Mucosa of stomach (tissue), 1 donor: ENCODE data around the gene MDFIC2.
"Not testable (repeated sequence)": the region's sequence is repeated elsewhere in the genome, so short reads cannot be mapped to it uniquely, and the experiment has no call there.

ENCODE experiments used
- H3K27me3 ChIP-seq: one replicate; pipeline ENCODE4 v1.7.0; 2013; ENCODE audit warnings: mild to moderate bottlenecking, low read length; ENCODE audit not compliant: control insufficient read depth, insufficient read depth
- H3K36me3 ChIP-seq: one replicate; pipeline ENCODE4 v1.7.0; 2013; ENCODE audit warnings: low read length; ENCODE audit not compliant: control insufficient read depth, insufficient read depth
- H3K4me1 ChIP-seq: one replicate; pipeline ENCODE4 v1.7.0; 2013; ENCODE audit warnings: mild to moderate bottlenecking, low read length; ENCODE audit not compliant: control insufficient read depth, insufficient read depth
- H3K4me3 ChIP-seq: one replicate; pipeline ENCODE4 v1.7.0; 2013; ENCODE audit warnings: low read length
- H3K9ac ChIP-seq: one replicate; pipeline ENCODE4 v1.7.0; 2013; ENCODE audit warnings: mild to moderate bottlenecking, low read length, moderate library complexity
- H3K9me3 ChIP-seq: one replicate; pipeline ENCODE4 v1.7.0; 2013; ENCODE audit warnings: mild to moderate bottlenecking, low read length, moderate library complexity; ENCODE audit not compliant: control insufficient read depth
- donor health status: Pancreatic carcinoma.

MDFIC2 gene

DNA sequence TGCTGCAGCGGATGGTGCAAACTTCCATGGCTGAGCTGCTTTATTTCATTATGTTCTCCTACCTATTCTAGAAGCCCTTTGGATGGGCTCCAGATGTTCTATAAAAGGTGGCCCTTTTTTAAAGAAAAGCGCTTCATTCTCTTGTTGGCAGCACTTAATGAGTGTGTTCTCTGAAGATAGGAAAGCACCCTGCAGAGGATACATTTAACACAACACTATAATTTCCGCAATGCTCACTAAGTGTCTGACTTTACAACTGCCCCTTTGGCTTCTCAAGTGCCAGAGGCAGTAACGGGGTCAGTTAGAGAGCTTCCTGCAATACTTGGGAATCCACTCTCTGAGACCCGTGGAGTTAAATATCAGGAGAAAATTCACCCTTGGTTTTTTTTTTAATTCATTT lies 88.1 kb downstream of the MDFIC2 start:
- H3K4me3 ChIP-seq = no peak overlapping the region
- no peak overlapping the region for H3K9ac ChIP-seq
- H3K9me3 ChIP-seq = no peaks in the 10 kb centered on the region
- H3K4me1 ChIP-seq = no peaks in the 10 kb centered on the region
- no peaks in the 10 kb centered on the region for H3K27me3 ChIP-seq
- no peaks in the 10 kb centered on the region for H3K36me3 ChIP-seq

DNA sequence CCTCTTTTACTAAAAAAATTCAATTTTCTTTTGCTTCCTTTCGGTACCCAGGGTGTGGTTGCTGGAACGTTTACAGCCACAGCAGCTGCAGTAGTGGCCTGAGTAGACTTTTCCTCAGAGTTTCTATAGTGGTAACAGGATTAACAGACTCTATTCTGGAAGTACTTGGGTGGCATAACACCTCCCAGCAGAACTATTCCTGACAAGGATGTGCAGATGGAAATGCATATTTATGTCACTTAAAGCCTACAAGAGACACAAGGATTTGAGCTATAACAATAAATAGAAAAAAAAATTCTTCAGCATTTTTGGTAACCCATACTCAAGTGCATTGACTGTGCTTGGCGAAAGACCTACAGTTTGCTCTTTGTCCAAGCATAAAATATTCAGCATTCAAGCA lies 94.0 kb downstream of the MDFIC2 start:
- Histone ChIP-seq H3K36me3 (no peaks in the 10 kb centered on the region), H3K4me1 (no peaks in the 10 kb centered on the region), H3K9ac (no peak overlapping the region), H3K4me3 (no peak overlapping the region), H3K9me3 (no peaks in the 10 kb centered on the region), H3K27me3 (no peaks in the 10 kb centered on the region)

DNA sequence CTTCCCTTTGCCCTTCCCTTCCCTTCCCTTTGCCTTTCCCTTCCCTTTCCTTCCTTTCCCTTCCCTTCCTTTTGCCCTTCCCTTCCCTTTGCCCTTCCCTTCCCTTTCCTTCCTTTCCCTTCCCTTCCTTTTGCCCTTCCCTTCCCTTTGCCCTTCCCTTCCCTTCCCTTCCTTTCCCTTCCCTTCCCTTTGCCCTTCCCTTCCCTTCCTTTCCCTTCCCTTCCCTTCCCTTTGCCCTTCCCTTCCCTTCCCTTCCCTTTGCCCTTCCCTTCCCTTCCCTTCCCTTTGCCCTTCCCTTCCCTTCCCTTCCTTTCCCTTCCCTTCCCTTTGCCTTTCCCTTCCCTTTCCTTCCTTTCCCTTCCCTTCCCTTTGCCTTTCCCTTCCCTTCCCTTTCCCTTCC lies 101.2 kb downstream of the MDFIC2 start:
- not testable (repeated sequence) for H3K4me3 ChIP-seq, H3K36me3 ChIP-seq, H3K9ac ChIP-seq, H3K4me1 ChIP-seq, H3K9me3 ChIP-seq, H3K27me3 ChIP-seq

DNA sequence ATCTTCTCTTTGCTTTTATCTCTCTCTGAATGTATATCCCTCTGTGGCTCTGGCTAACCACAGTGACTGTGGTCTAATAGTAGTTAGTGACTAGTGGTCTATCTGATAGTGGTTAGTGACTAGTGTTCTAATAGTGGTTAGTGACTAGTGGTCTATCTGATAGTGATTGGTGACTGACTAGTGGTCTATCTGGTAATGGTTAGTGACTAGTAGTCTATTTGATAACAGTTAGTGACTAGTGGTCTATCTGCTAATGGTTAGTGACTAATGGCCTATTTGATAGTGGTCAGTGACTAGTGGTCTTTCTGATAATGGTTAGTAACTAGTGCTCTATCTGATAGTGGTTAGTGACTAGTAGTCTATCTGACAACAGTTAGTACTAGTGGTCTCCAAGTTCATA lies 110.5 kb downstream of the MDFIC2 start:
- no peaks in the 10 kb centered on the region for H3K4me1 ChIP-seq
- H3K9ac ChIP-seq = no peak overlapping the region
- H3K36me3 ChIP-seq = no peaks in the 10 kb centered on the region
- no peaks in the 10 kb centered on the region for H3K27me3 ChIP-seq
- H3K9me3 ChIP-seq = no peaks in the 10 kb centered on the region
- no peak overlapping the region for H3K4me3 ChIP-seq

DNA sequence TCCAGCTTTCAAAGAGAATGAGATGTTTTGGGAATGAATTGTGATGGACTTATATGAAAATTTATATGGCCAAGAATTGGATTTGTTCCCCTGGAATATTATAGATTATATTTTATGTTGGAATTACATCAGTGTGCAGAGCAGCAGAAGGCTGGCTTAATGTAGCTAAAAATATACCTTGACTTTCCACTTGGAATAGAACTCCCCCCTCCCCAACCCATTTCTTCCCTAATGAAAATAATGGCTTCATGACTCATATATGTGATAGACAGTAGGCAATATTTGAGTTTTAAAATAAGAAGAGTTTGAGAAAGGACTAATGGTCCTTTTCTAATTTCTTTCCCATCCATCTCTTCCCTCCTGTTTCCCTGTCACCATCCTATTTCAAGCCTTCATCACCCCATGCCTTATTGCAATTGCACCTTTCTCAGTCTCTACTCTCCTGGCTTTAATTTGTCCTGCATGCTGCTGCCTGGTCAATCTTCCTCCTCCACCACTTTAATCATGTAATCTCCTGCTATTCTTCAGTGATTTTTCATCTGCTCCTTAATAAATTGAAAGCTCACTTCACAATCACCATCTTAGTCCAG lies 122.5 kb downstream of the MDFIC2 start:
- Histone ChIP-seq H3K27me3 (no peaks in the 10 kb centered on the region), H3K9ac (no peak overlapping the region), H3K4me3 (no peak overlapping the region), H3K4me1 (no peaks in the 10 kb centered on the region), H3K9me3 (no peaks in the 10 kb centered on the region), H3K36me3 (no peaks in the 10 kb centered on the region)

DNA sequence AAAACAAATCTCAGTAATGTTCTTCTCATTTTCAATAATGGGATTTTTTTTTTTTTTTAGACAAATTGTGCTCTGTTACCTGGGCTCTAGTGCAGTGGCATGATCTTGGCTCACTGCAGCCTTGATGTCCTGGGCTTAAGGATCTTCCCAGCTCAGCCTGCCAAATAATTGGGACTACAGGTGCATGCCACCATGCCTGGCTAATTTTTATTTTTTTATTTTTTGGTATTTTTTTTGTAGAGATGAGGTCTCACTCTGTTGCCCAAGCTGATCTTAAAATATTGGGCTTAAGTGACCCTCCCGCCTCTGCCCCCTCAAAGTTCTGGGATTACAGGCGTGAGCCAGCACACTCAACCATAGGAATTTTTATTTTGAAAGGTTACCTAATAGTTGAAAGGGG lies 126.2 kb downstream of the MDFIC2 start:
- Histone ChIP-seq H3K4me3 (no peak overlapping the region), H3K4me1 (no peaks in the 10 kb centered on the region), H3K9ac (no peak overlapping the region), H3K36me3 (no peaks in the 10 kb centered on the region), H3K27me3 (no peaks in the 10 kb centered on the region), H3K9me3 (no peaks in the 10 kb centered on the region)

DNA sequence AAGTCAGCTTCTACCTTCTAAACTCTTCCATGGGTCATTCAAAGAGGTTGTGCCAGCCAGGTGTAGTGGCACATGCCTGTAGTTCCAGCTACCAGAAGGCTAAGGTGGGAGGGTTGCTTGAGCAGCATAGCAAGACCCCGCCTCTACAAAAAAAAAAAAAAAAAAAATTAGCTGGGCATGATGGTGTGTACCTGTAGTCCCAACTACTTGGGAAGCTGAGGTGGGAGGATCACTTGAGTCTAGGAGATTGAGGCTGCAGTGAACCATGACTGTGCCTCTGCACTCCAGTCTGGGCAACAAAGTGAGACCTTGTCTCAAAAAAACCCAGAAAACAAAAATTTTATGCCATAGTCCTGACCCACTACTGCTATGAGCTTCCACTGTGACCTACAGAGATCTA lies 126.8 kb downstream of the MDFIC2 start:
- H3K4me3 ChIP-seq = no peak overlapping the region
- H3K4me1 ChIP-seq = no peaks in the 10 kb centered on the region
- no peaks in the 10 kb centered on the region for H3K27me3 ChIP-seq
- no peak overlapping the region for H3K9ac ChIP-seq
- no peaks in the 10 kb centered on the region for H3K9me3 ChIP-seq
- no peaks in the 10 kb centered on the region for H3K36me3 ChIP-seq

DNA sequence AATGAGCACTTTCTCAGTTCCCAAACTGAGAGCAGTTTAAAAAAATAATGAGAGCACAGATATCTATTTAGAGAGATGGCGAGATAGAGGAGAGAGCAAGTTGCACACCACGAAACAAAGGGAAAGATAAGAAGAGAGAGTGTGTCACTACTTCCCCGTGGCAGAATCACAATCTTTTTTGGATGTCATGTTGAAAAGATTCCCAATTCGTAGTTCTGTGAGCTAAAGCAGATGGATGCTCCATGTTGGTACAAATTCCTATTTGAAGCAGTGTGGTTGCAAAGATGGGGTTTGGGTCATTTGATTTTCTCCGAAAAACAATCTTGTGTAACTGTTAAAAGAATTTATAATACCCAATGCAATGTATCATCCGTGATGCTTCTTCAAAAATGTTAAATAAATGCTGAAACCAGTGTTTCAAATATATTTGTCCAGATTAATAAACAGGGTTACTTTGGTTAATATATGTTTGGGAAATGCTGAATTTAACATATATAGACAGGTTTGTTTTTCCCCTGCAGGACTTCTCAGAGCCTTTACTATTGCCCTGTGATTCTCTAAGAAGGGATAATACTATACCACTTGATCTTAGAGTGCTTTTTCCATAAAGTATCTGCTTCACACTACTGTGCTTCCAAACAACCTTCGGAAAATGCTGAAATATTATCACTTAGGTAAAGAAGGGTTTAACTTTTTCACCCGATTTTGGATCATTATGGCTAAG lies 128.5 kb downstream of the MDFIC2 start:
- Histone ChIP-seq H3K27me3 (no peaks in the 10 kb centered on the region), H3K4me1 (no peaks in the 10 kb centered on the region), H3K9ac (no peak overlapping the region), H3K9me3 (no peaks in the 10 kb centered on the region), H3K4me3 (no peak overlapping the region), H3K36me3 (no peaks in the 10 kb centered on the region)

DNA sequence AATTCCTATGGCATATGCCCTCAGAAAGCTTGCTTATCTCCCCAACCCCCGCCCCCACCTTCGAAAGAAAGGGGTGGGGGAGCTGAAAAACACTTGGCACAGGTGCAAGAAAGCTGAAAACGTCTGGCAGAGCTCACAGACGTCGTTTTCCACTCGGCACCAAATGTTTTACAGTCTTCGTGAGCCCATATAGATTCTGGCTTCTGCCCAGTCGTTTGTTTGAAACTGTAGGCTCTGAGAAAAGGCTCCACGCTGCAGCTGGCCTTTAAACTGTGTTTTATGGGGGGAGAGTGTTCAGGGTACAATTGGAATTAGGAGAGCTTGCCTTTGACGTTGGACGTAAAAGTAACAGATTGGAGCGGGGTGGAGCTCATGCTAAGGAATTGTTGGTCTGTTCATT lies 130.3 kb downstream of the MDFIC2 start:
- H3K9ac ChIP-seq = no peak overlapping the region

DNA sequence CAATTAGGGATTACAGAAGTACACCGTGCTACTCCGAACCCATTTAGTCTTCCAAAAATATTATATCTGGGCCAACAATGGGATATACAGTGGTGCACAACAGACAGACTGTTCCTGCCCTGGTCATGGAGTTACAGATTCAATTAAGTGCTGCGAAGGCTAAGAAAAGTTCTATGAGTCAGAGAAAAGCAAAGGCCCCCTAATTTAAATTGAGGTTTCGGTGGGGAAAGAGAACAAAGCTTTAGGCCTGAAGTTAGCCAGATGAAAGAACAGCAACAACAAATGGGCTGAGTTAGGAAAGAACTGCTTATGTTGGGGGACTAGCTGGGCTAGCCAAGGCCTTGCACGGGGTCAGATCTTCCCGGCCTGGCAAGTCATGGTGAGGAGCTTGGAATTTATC lies 131.8 kb downstream of the MDFIC2 start:
- Histone ChIP-seq H3K4me3 (no peak overlapping the region), H3K27me3 (no peaks in the 10 kb centered on the region), H3K9me3 (no peaks in the 10 kb centered on the region), H3K36me3 (no peaks in the 10 kb centered on the region), H3K9ac (no peak overlapping the region), H3K4me1 (no peaks in the 10 kb centered on the region)

More for the DNA sequence above, 130.3 kb downstream of the MDFIC2 start:
- H3K4me3 ChIP-seq = no peak overlapping the region
- no peaks in the 10 kb centered on the region for H3K4me1 ChIP-seq
- H3K36me3 ChIP-seq = no peaks in the 10 kb centered on the region
- no peaks in the 10 kb centered on the region for H3K9me3 ChIP-seq
- H3K27me3 ChIP-seq = no peaks in the 10 kb centered on the region

DNA sequence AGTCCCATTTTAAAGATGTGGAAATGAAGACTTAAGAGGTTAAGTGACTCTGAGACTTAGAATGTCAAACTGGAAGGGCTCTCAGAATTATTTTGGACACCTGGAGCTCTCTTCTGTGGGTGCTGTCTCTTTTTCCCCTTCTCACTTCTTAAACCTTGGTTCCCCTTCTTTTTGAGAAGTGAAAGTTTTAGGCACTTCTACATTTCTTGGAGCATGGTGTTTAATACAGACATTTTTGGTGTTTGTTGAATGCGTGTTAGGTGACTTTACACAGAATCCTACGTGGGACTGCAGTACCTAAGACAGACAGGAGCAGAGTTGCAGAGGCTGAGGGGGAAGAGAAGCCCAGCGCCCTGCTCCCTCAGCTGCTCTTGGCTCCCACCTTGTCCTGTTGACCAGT lies 133.3 kb downstream of the MDFIC2 start:
- Histone ChIP-seq H3K4me1 (no peaks in the 10 kb centered on the region), H3K9me3 (no peaks in the 10 kb centered on the region)

DNA sequence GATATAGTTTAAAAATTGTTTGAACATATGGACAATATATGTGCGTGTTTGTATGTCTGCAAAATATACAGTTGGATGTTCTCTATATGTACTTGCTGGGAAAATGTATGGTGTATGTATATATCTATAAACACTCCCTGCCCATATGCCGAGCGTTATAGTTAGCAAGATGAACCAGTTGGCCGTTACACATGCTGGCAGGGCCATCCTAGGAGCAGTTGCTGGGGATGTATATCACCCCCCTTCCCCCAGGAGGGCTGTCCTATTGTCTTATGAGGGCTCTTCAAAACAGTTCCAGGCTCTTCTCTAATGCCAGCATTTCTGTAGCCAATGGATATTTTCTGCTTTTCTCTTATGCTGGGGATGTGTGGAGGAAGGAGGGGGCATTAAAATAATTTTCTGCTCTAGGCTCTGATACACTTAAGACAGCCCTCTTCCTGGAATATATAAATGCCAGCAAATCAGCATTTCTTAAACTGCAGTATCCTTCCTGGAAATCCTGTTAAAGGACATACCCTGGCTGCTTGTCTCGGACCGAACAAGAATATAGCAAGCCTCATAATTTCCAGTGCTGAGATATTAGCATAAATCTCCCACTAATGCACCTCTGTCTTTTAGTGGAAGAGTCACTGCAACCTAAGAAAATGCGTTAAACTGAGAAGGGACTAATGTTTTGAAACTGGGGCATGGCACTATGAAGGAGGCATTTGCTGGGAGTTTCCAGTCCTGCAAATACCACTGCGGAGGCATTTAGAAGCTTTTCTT lies 134.4 kb downstream of the MDFIC2 start:
- Histone ChIP-seq H3K36me3 (no peaks in the 10 kb centered on the region), H3K27me3 (no peaks in the 10 kb centered on the region), H3K9me3 (no peaks in the 10 kb centered on the region), H3K9ac (no peak overlapping the region), H3K4me1 (no peaks in the 10 kb centered on the region), H3K4me3 (no peak overlapping the region)

More for the DNA sequence above, 133.3 kb downstream of the MDFIC2 start:
- H3K36me3 ChIP-seq = no peaks in the 10 kb centered on the region
- H3K27me3 ChIP-seq = no peaks in the 10 kb centered on the region
- H3K4me3 ChIP-seq = no peak overlapping the region
- no peak overlapping the region for H3K9ac ChIP-seq
